ENCODE results near the gene BRCA1.

DNA sequence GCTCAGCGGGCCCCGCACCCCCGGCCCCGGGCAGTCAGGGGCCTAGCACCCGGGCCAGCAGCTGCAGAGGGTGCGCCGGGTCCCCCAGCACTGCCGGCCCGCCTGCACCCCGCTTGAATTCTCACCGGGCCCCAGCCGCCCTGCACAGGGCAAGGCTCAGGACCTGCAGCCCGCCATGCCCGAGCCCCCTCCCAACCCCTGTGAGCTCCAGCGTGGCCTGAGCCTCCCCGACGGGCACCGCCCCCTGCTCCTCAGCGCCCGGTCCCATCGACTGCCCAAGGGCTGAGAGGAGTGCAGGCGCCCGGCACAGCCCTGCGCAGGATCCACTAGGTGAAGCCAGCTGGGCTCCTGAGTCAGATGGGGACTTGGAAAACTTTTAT lies 1.7 kb upstream of the BRCA1 start:
- TF ChIP-seq, protein P1, sequence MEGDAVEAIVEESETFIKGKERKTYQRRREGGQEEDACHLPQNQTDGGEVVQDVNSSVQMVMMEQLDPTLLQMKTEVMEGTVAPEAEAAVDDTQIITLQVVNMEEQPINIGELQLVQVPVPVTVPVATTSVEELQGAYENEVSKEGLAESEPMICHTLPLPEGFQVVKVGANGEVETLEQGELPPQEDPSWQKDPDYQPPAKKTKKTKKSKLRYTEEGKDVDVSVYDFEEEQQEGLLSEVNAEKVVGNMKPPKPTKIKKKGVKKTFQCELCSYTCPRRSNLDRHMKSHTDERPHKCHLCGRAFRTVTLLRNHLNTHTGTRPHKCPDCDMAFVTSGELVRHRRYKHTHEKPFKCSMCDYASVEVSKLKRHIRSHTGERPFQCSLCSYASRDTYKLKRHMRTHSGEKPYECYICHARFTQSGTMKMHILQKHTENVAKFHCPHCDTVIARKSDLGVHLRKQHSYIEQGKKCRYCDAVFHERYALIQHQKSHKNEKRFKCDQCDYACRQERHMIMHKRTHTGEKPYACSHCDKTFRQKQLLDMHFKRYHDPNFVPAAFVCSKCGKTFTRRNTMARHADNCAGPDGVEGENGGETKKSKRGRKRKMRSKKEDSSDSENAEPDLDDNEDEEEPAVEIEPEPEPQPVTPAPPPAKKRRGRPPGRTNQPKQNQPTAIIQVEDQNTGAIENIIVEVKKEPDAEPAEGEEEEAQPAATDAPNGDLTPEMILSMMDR (conservative IDR thresholded peaks at IDR 0.05 in 1 of 2, IDR thresholded peaks at IDR 0.05 in 1 of 2; ENCODE audit: low read depth in 1 of 2, low read length in 2 of 2): no peak
- no peak for TF ChIP-seq EZH2 (IDR thresholded peaks at IDR 0.05; ENCODE audit: low read length, missing control alignments)

Measured in fibroblast of lung (primary cell).